Ammon's horn (tissue), 1 donor: Measurements from ENCODE around the gene CNP.

ENCODE experiments used
- DNase-seq: peaks from one replicate; pipeline ENCODE4 v3.0.0-alpha.2; 2016; ENCODE audit warnings: low spot score

The CNP gene

GRCh38 chr17:41942626-41943373 lies 23.8 kb upstream of the CNP start:
- no peak for DNase-seq

- no peak for DNase-seq
Observed at GRCh38 chr17:41943492-41943891, 23.1 kb upstream of the CNP start.

- DNase-seq = no peak
Observed at GRCh38 chr17:41944943-41945342, 21.7 kb upstream of the CNP start.

GRCh38 chr17:41948762-41949460 lies 17.7 kb upstream of the CNP start:
- DNase-seq = no peak

- DNase-seq = no peak
Observed at GRCh38 chr17:41956522-41956921, 10.1 kb upstream of the CNP start.

- no peak for DNase-seq
Observed at GRCh38 chr17:41957031-41957868, 9.3 kb upstream of the CNP start.

GRCh38 chr17:41957869-41958439 lies 8.6 kb upstream of the CNP start:
- no peak for DNase-seq

- DNase-seq = no peak
Observed at GRCh38 chr17:41959030-41959335, 7.6 kb upstream of the CNP start.

- peak; percentile 71 for DNase-seq
Observed at GRCh38 chr17:41959336-41960095, 7.1 kb upstream of the CNP start.

- no peak for DNase-seq
Observed at GRCh38 chr17:41962111-41962510, 4.5 kb upstream of the CNP start.

GRCh38 chr17:41962768-41963434 lies 3.7 kb upstream of the CNP start:
- DNase-seq = peak; percentile 91

- DNase-seq = peak; percentile 37
Observed at GRCh38 chr17:41965694-41966462, 717 bp upstream of the CNP start.

GRCh38 chr17:41967141-41967920 lies 736 bp downstream of the CNP start:
- peak; percentile 97 for DNase-seq

- DNase-seq = no peak
Observed at GRCh38 chr17:41967921-41968578, 1.5 kb downstream of the CNP start.

GRCh38 chr17:41968676-41969075 lies 2.1 kb downstream of the CNP start:
- DNase-seq = no peak

- DNase-seq = no peak
Observed at GRCh38 chr17:41970901-41971331, 4.3 kb downstream of the CNP start.

GRCh38 chr17:41971721-41972523 lies 5.3 kb downstream of the CNP start:
- no peak for DNase-seq
